HEK293T (cell line): ENCODE data around the gene CLDN3.
"Not testable (repeated sequence)": the region's sequence is repeated elsewhere in the genome, so short reads cannot be mapped to it uniquely, and the experiment has no call there.

Experiments
- BHLHE40 ChIP-seq: fragments of 450-650 bp; IDR thresholded peaks from 2 replicates; pipeline ENCODE4 v1.6.1; 2016; ENCODE audit warnings: mild to moderate bottlenecking, moderate library complexity, borderline replicate concordance
- CTBP1 ChIP-seq: fragments of 450-650 bp; IDR thresholded peaks from 2 replicates; pipeline ENCODE4 v1.6.1; 2016; ENCODE audit warnings: borderline replicate concordance
- ELF4 ChIP-seq: fragments of 450-650 bp; IDR thresholded peaks from 2 replicates; pipeline ENCODE4 v1.6.1; 2017; ENCODE audit warnings: antibody characterized with exemption
- FOXA1 ChIP-seq: fragments of 450-650 bp; IDR thresholded peaks from 2 replicates; pipeline ENCODE4 v1.6.1; 2016; ENCODE audit warnings: mild to moderate bottlenecking
- FOXK2 ChIP-seq: fragments of 450-650 bp; IDR thresholded peaks from 2 replicates; pipeline ENCODE4 v1.6.1; 2016; ENCODE audit warnings: mild to moderate bottlenecking
- FOXM1 ChIP-seq: fragments of 450-650 bp; IDR thresholded peaks from 2 replicates; pipeline ENCODE4 v1.6.1; 2017; ENCODE audit warnings: mild to moderate bottlenecking, borderline replicate concordance
- L3MBTL2 ChIP-seq: fragments of 450-650 bp; conservative IDR thresholded peaks from 2 replicates; pipeline ENCODE4 v1.6.1; 2016; ENCODE audit warnings: mild to moderate bottlenecking
- NFRKB ChIP-seq: fragments of 450-650 bp; IDR thresholded peaks from 2 replicates; pipeline ENCODE4 v1.6.1; 2016; ENCODE audit warnings: mild to moderate bottlenecking, moderate library complexity
- SP1 ChIP-seq: fragments of 450-650 bp; IDR thresholded peaks from 2 replicates; pipeline ENCODE4 v1.6.1; 2017
- TARDBP ChIP-seq: fragments of 450-650 bp; IDR thresholded peaks from 2 replicates; pipeline ENCODE4 v1.6.1; 2016
- ZNF384 ChIP-seq: fragments of 450-650 bp; IDR thresholded peaks from 2 replicates; pipeline ENCODE4 v1.6.1; 2016

GRCh38 chr7:73796656-73797055, 26.6 kb upstream of the CLDN3 start:
- TF ChIP-seq ZNF384, NFRKB, FOXK2, FOXM1, ELF4, FOXA1, BHLHE40, TARDBP, CTBP1, L3MBTL2, SP1: not testable (repeated sequence)
